ENCODE measurements around the gene CRLF1. TPM values are rescaled to one million over a fixed set of nuclear protein-coding genes. Genes with fewer than 3 reads are reported as not detected.

Gene CRLF1
- total RNA-seq, 4 donors from 2014 or later: 10.9 to 67.4 (median 42.7) TPM

DNA sequence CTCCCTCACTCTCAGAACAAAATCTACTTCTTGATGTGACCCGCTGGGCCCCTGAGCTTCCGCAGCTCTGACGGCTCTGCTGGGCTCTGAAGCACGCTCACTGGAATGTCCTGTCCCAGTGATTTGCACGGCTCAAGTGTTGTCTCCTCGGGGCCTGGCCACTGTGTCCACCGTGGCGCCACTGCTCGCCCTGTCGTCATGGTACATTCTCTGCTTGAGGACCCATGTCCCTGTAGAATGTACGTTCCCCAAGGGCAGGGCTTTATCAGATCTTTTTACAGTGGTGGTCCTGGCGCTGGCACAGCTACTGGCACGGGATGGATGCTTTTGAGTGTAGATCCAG lies 42.3 kb upstream of the CRLF1 start:
- ATAC-seq: peak; percentile 12
- TF ChIP-seq POLR2AphosphoS5 (IDR thresholded peaks at IDR 0.05): peak; percentile 46
- no peak for TF ChIP-seq POLR2A (IDR thresholded peaks at IDR 0.05)
- TF ChIP-seq, protein P1, sequence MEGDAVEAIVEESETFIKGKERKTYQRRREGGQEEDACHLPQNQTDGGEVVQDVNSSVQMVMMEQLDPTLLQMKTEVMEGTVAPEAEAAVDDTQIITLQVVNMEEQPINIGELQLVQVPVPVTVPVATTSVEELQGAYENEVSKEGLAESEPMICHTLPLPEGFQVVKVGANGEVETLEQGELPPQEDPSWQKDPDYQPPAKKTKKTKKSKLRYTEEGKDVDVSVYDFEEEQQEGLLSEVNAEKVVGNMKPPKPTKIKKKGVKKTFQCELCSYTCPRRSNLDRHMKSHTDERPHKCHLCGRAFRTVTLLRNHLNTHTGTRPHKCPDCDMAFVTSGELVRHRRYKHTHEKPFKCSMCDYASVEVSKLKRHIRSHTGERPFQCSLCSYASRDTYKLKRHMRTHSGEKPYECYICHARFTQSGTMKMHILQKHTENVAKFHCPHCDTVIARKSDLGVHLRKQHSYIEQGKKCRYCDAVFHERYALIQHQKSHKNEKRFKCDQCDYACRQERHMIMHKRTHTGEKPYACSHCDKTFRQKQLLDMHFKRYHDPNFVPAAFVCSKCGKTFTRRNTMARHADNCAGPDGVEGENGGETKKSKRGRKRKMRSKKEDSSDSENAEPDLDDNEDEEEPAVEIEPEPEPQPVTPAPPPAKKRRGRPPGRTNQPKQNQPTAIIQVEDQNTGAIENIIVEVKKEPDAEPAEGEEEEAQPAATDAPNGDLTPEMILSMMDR (IDR thresholded peaks at IDR 0.05): no peak
- no peak for TF ChIP-seq EP300 (IDR thresholded peaks at IDR 0.05)
- peak overlapping the region in 1 of 2 donors; percentile 37 for H3K4me3 ChIP-seq
- H3K9me3 ChIP-seq: no peaks in the 10 kb centered on the region
- peaks cover 2 to 90% (median 53%) of the 10 kb centered on the region in 3 donors for H3K4me1 ChIP-seq
- 51% methylated on average over 11 of the region's 13 CpGs; no CpG with 5 or more reads in 1 of the 2 donors for WGBS, 2 donors (ENCODE audit: low coverage in 1 of 2)
- no peaks in the 10 kb centered on the region for H3K36me3 ChIP-seq
- H3K27me3 ChIP-seq: no peaks in the 10 kb centered on the region
- H3K27ac ChIP-seq: peak overlapping the region; percentile 79 to 98 (median 90)

GRCh38 chr19:18647807-18648206 lies 41.2 kb upstream of the CRLF1 start:
- Histone ChIP-seq H3K4me1 (peaks cover 2 to 89% (median 53%) of the 10 kb centered on the region in 3 donors), H3K36me3 (no peaks in the 10 kb centered on the region), H3K4me3 (no peak overlapping the region), H3K27me3 (no peaks in the 10 kb centered on the region), H3K27ac (peak overlapping the region in 3 of 4 donors; percentile 29 to 93 (median 88)), H3K9me3 (no peaks in the 10 kb centered on the region)
- WGBS, 2 donors (ENCODE audit: low coverage in 1 of 2): 80 to 86% methylated on average over 1 of the region's 10 CpGs
- TF ChIP-seq POLR2A (IDR thresholded peaks at IDR 0.05): no peak
- no peak for TF ChIP-seq POLR2AphosphoS5 (IDR thresholded peaks at IDR 0.05)
- TF ChIP-seq EP300 (IDR thresholded peaks at IDR 0.05): no peak
- TF ChIP-seq, protein P1 (IDR thresholded peaks at IDR 0.05): no peak
- no peak for ATAC-seq

- Histone ChIP-seq H3K9me3 (no peaks in the 10 kb centered on the region), H3K4me3 (no peak overlapping the region), H3K27me3 (no peaks in the 10 kb centered on the region), H3K36me3 (no peaks in the 10 kb centered on the region), H3K4me1 (peaks cover 2 to 84% (median 53%) of the 10 kb centered on the region in 3 donors), H3K27ac (peak overlapping the region in 3 of 4 donors; percentile 29 to 93 (median 88))
- WGBS, 2 donors (ENCODE audit: low coverage in 1 of 2): 100% methylated on average over 1 of the region's 1 CpG; no CpG with 5 or more reads in 1 of the 2 donors
- ATAC-seq: no peak
- no peak for TF ChIP-seq POLR2AphosphoS5 (IDR thresholded peaks at IDR 0.05)
- TF ChIP-seq, protein P1 (IDR thresholded peaks at IDR 0.05): no peak
- TF ChIP-seq POLR2A (IDR thresholded peaks at IDR 0.05): no peak
- no peak for TF ChIP-seq EP300 (IDR thresholded peaks at IDR 0.05)
These were observed 40.8 kb upstream of the CRLF1 start for GRCh38 chr19:18647371-18647767.

DNA sequence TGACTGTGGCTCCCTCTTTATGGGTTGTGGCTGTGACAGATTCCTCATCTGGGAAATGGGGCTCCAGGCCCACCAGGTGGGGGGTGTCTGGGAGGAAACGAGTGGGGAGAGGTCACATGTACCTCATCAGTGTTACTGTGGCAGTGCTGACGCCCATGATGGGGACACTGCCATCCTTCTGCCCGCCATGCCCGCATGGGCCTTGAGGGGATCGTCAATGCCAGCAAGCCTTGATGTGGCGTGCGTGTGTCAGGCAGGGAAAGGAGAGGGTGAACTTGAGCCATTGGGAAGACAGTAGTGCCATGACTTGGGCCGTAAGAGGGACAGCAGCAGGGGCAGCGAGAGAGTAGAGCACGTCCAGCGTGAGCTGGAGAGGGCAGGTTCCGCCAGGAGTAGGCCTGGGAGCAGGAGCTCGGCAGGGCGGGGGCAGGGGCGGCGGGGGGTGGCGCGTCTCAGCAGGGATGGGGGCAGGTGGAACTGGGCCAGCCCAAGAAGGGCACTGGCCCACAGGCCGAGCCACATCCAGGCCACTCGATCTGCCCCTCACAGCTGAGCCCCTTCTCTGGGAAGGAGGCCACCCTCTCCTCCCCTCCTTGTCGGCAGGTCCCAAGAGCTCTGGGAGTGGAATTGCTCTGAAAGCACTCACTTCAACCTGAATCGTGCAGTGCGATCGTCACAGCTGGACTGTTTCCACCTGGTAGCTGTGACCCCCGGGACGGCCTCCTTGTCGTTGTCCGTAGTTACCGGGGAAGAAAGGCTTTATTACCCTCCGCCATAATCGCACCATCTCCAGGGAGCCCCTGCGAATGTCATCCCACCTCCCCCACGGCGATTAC lies 40.2 kb upstream of the CRLF1 start:
- ATAC-seq: no peak
- 76 to 84% methylated on average over 3 to 13 of the region's 34 CpGs for WGBS, 2 donors (ENCODE audit: low coverage in 1 of 2)
- no peaks in the 10 kb centered on the region for H3K36me3 ChIP-seq
- H3K4me1 ChIP-seq: peaks cover 2 to 78% (median 49%) of the 10 kb centered on the region in 3 donors
- no peak overlapping the region for H3K4me3 ChIP-seq
- no peaks in the 10 kb centered on the region for H3K9me3 ChIP-seq
- no peak for TF ChIP-seq POLR2A (IDR thresholded peaks at IDR 0.05)
- TF ChIP-seq, protein P1 (IDR thresholded peaks at IDR 0.05): no peak
- no peak for TF ChIP-seq POLR2AphosphoS5 (IDR thresholded peaks at IDR 0.05)
- TF ChIP-seq EP300 (IDR thresholded peaks at IDR 0.05): no peak
- no peaks in the 10 kb centered on the region for H3K27me3 ChIP-seq
- peak overlapping the region in 2 of 4 donors; percentile 73 to 88 for H3K27ac ChIP-seq

All from gastroesophageal sphincter (tissue), 4 donors.